Fibroblast of lung (primary cell): Measurements from ENCODE around the gene TARBP1. TPM values are rescaled to one million over a fixed set of nuclear protein-coding genes. Genes with fewer than 3 reads are reported as not detected.
A peak's percentile ranks its signal among the peaks of the same experiment; 100 is the strongest.

ENCODE experiments used
- DNase-seq, 2 donors: peaks; one replicate each; pipeline versions ENCODE4 v3.0.0 to v3.0.0-alpha.2; 2010; ENCODE audit warnings: low read depth in 2 of 2
- H2AFZ ChIP-seq: 2 replicates; pipeline ENCODE4 v1.5.1; 2012; ENCODE audit warnings: low read length, control low read depth, inconsistent platforms
- H3K27ac ChIP-seq: 2 replicates; pipeline ENCODE4 v1.5.1; 2011; ENCODE audit warnings: low read length, control low read depth; ENCODE audit not compliant: insufficient read depth
- H3K27me3 ChIP-seq: 2 replicates; pipeline ENCODE4 v1.5.1; 2011; ENCODE audit warnings: mild to moderate bottlenecking, low read length; ENCODE audit not compliant: control insufficient read depth, insufficient read depth
- H3K36me3 ChIP-seq: 2 replicates; pipeline ENCODE4 v1.5.1; 2011; ENCODE audit warnings: low read length; ENCODE audit not compliant: control insufficient read depth, insufficient read depth
- H3K4me1 ChIP-seq: 2 replicates; pipeline ENCODE4 v1.5.1; 2011; ENCODE audit warnings: low read length; ENCODE audit not compliant: control insufficient read depth, insufficient read depth; ENCODE audit errors: extremely low read depth
- H3K4me2 ChIP-seq: 2 replicates; pipeline ENCODE4 v1.5.1; 2011; ENCODE audit warnings: low read length, control low read depth; ENCODE audit not compliant: insufficient read depth; ENCODE audit errors: extremely low read depth
- H3K4me3 ChIP-seq, 4 experiments: fragments of 200-600 bp in 1 of 4; sonication (generic) in 1 of 4; replicated peaks in 1 of 4; 2 replicates each; pipeline ENCODE4 v1.5.1; 2011 to 2016; ENCODE audit warnings: low read length in 4 of 4, low read depth in 3 of 4, mild to moderate bottlenecking in 3 of 4, control low read depth in 2 of 4, inconsistent platforms in 1 of 4, mixed read lengths in 1 of 4; ENCODE audit not compliant: insufficient read depth in 1 of 4; ENCODE audit errors: control extremely low read depth in 1 of 4
- H3K79me2 ChIP-seq: 2 replicates; pipeline ENCODE4 v1.5.1; 2012; ENCODE audit warnings: mild to moderate bottlenecking, low read length, inconsistent platforms; ENCODE audit not compliant: control insufficient read depth, insufficient read depth
- H3K9ac ChIP-seq: 2 replicates; pipeline ENCODE4 v1.5.1; 2011; ENCODE audit warnings: mild to moderate bottlenecking, low read length, control low read depth; ENCODE audit not compliant: insufficient read depth
- H3K9me3 ChIP-seq: 2 replicates; pipeline ENCODE4 v1.5.1; 2012; ENCODE audit warnings: low read depth, low read length; ENCODE audit not compliant: control insufficient read depth, insufficient read depth
- H4K20me1 ChIP-seq: 2 replicates; pipeline ENCODE4 v1.5.1; 2011; ENCODE audit warnings: low read length; ENCODE audit not compliant: control insufficient read depth, insufficient read depth; ENCODE audit errors: extremely low read depth
- EZH2 ChIP-seq: IDR thresholded peaks from 2 replicates; pipeline ENCODE4 v1.5.1; 2012; ENCODE audit warnings: low read length, control low read depth, mild to moderate bottlenecking; ENCODE audit errors: missing control alignments
- polyA plus RNA-seq, 2 donors: library from polyadenylated mRNA; depleted of rRNA in 1 of 2; stranded (reverse) in 1 of 2; unstranded in 1 of 2; fragments of >200 nt; gene quantifications; 2 replicates each; pipeline ENCODE4 v1.2.1, GENCODE V29; 2011 to 2012; ENCODE audit warnings: missing spikeins in 1 of 2
- total RNA-seq: library from RNA; depleted of rRNA; stranded (reverse); fragments of >200 nt; gene quantifications from 2 replicates; pipeline ENCODE4 v1.2.1, GENCODE V29; 2014
- TF ChIP-seq, protein P1 (sequence below), 2 donors: IDR thresholded peaks in 1 of 2; conservative IDR thresholded peaks in 1 of 2; 1 replicate in 1 of 2; 2 replicates in 1 of 2; pipeline ENCODE4 v1.5.1; 2011 to 2012; ENCODE audit warnings: low read length in 2 of 2, control low read depth in 1 of 2, inconsistent platforms in 1 of 2, low read depth in 1 of 2, mild to moderate bottlenecking in 1 of 2

The TARBP1 gene
- total and polyA plus RNA-seq, 2 donors (not counting 1 experiment from before 2014, with no cell fraction given), result 11.6 to 20.6 TPM

- Histone ChIP-seq H3K79me2 (no peaks in the 10 kb centered on the region), H3K4me3 (no peak overlapping the region)
- TF ChIP-seq EZH2, result no peak
Observed at GRCh38 chr1:234427950-234428646, 50.9 kb downstream of the TARBP1 start.

DNA sequence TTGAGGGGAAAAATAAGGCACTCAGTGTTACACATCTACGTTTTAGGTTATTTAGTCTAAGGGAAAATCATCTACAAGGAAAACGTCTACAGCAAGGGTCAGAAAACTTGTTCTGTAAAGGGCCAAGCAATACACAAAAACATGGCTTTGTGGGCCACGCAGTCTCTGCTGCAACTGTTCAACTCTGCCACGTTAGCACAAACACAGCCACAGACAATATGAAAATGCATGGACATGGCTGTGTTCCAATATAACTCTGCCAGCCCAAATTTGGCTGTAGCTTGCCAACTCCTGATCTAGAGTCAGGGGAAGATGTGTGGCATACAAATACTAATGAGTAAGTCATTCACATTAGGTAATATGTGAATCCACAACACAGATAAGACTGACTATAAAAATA lies 65.0 kb downstream of the TARBP1 start:
- Histone ChIP-seq H3K36me3 (no peaks in the 10 kb centered on the region), H3K79me2 (no peaks in the 10 kb centered on the region), H4K20me1 (no peaks in the 10 kb centered on the region), H3K4me3 (no peak overlapping the region), H3K4me2 (no peak overlapping the region), H3K9me3 (no peaks in the 10 kb centered on the region), H3K27ac (no peak overlapping the region), H3K4me1 (no peaks in the 10 kb centered on the region), H2AFZ (no peak overlapping the region), H3K9ac (no peak overlapping the region), H3K27me3 (no peaks in the 10 kb centered on the region)
- no peak for TF ChIP-seq EZH2
- TF ChIP-seq, protein P1, sequence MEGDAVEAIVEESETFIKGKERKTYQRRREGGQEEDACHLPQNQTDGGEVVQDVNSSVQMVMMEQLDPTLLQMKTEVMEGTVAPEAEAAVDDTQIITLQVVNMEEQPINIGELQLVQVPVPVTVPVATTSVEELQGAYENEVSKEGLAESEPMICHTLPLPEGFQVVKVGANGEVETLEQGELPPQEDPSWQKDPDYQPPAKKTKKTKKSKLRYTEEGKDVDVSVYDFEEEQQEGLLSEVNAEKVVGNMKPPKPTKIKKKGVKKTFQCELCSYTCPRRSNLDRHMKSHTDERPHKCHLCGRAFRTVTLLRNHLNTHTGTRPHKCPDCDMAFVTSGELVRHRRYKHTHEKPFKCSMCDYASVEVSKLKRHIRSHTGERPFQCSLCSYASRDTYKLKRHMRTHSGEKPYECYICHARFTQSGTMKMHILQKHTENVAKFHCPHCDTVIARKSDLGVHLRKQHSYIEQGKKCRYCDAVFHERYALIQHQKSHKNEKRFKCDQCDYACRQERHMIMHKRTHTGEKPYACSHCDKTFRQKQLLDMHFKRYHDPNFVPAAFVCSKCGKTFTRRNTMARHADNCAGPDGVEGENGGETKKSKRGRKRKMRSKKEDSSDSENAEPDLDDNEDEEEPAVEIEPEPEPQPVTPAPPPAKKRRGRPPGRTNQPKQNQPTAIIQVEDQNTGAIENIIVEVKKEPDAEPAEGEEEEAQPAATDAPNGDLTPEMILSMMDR (conservative IDR thresholded peaks at IDR 0.05 in 1 of 2, IDR thresholded peaks at IDR 0.05 in 1 of 2; ENCODE audit: low read depth in 1 of 2, low read length in 2 of 2), result no peak
- DNase-seq, result no peak

More at GRCh38 chr1:234427950-234428646, 50.9 kb downstream of the TARBP1 start:
- Histone ChIP-seq H3K36me3 (no peaks in the 10 kb centered on the region), H3K4me1 (no peaks in the 10 kb centered on the region), H4K20me1 (no peaks in the 10 kb centered on the region), H3K9me3 (no peaks in the 10 kb centered on the region), H3K27me3 (no peaks in the 10 kb centered on the region), H3K27ac (no peak overlapping the region), H2AFZ (no peak overlapping the region), H3K4me2 (no peak overlapping the region), H3K9ac (no peak overlapping the region)
- DNase-seq, result peak in 1 of 2 donors; percentile 50

- TF ChIP-seq, protein P1 (conservative IDR thresholded peaks at IDR 0.05 in 1 of 2, IDR thresholded peaks at IDR 0.05 in 1 of 2; ENCODE audit: low read depth in 1 of 2, low read length in 2 of 2), result no peak
- no peak for TF ChIP-seq EZH2
Observed at GRCh38 chr1:234413485-234413884, 65.5 kb downstream of the TARBP1 start.

More at GRCh38 chr1:234413485-234413884, 65.5 kb downstream of the TARBP1 start:
- DNase-seq, result no peak
- H3K4me1 ChIP-seq, result no peaks in the 10 kb centered on the region
- H3K9me3 ChIP-seq, result no peaks in the 10 kb centered on the region
- no peak overlapping the region for H3K4me3 ChIP-seq
- H3K79me2 ChIP-seq, result no peaks in the 10 kb centered on the region
- no peak overlapping the region for H3K4me2 ChIP-seq
- no peak overlapping the region for H3K27ac ChIP-seq
- no peaks in the 10 kb centered on the region for H4K20me1 ChIP-seq
- H3K36me3 ChIP-seq, result no peaks in the 10 kb centered on the region
- no peak overlapping the region for H2AFZ ChIP-seq
- H3K27me3 ChIP-seq, result no peaks in the 10 kb centered on the region
- H3K9ac ChIP-seq, result no peak overlapping the region
